Left ventricle myocardium inferior (tissue), 1 donor: ENCODE measurements around the gene OLFML2A. TPM values are rescaled to one million over a fixed set of nuclear protein-coding genes. Genes with fewer than 3 reads are reported as not detected.
A peak's percentile ranks its signal among the peaks of the same experiment; 100 is the strongest.
"Not testable (repeated sequence)": the region's sequence is repeated elsewhere in the genome, so short reads cannot be mapped to it uniquely, and the experiment has no call there.

Experiments
- DNase-seq: peaks from one replicate; pipeline ENCODE4 v3.0.0-alpha.2; 2020
- H3K27ac ChIP-seq: fragments of 200-600 bp; replicated peaks from 2 replicates; pipeline ENCODE4 v1.8.0; 2021
- H3K27me3 ChIP-seq: fragments of 200-600 bp; 2 replicates; pipeline ENCODE4 v1.8.0; 2021; ENCODE audit warnings: low read depth
- H3K36me3 ChIP-seq: fragments of 200-600 bp; 2 replicates; pipeline ENCODE4 v1.8.0; 2021
- H3K4me1 ChIP-seq: fragments of 200-600 bp; 2 replicates; pipeline ENCODE4 v1.8.0; 2021
- H3K4me3 ChIP-seq: fragments of 200-600 bp; 2 replicates; pipeline ENCODE4 v1.8.0; 2021; ENCODE audit warnings: mild to moderate bottlenecking, moderate library complexity
- H3K9me3 ChIP-seq: fragments of 200-600 bp; replicated peaks from 2 replicates; pipeline ENCODE4 v1.8.0; 2021
- CTCF ChIP-seq: fragments of 200-600 bp; IDR thresholded peaks from 2 replicates; pipeline ENCODE4 v1.8.0; 2021; ENCODE audit warnings: antibody characterized with exemption, mild to moderate bottlenecking, borderline replicate concordance
- intact Hi-C: fragments of 100-400 bp; cut with micrococcal nuclease; formaldehyde crosslinking; loops from one replicate; pipeline ENCODE4 v1.11.0; 2022
- long read RNA-seq: library from polyadenylated mRNA; unstranded; transcript quantifications from one replicate; pipeline ENCODE4 v2.0.0, GENCODE V29; 2021
- total RNA-seq: library from RNA; stranded (reverse); fragmentation: NEBNext Ultra II Directional; extraction: Animal tissue kit (Norgen Biotek cat#: 25700); gene quantifications from one replicate; pipeline ENCODE4 v1.2.1, GENCODE V29; 2021
- donor health status: DM: no; HTN: yes; CAD: no; lungs with severe emphysema.

Gene OLFML2A
- 41.1 TPM for total RNA-seq
- long read RNA-seq, full-length matches to known transcripts, result 1 of 50 reads
- long read RNA-seq, partial matches to known transcripts, result 48 of 50 reads
- long read RNA-seq, other reads (novel, unspliced or antisense), result 1 of 50 reads

GRCh38 chr9:124776954-124777648 is at the start of gene OLFML2A:
TSS of gene OLFML2A (plus strand) at chr9:124777133. CDS start at chr9:124777271, 138 bp downstream.
- Histone ChIP-seq H3K36me3 (no peaks in the 10 kb centered on the region), H3K4me1 (peaks cover 68% of the 10 kb centered on the region), H3K27me3 (no peaks in the 10 kb centered on the region), H3K4me3 (peak within 1 kb of the TSS; percentile 70), H3K27ac (peak within 1 kb of the TSS; percentile 82), H3K9me3 (no peaks in the 10 kb centered on the region)
- TF ChIP-seq CTCF, result peak; percentile 63
- no peak for DNase-seq
- intact Hi-C loops, result no loop called here

DNA sequence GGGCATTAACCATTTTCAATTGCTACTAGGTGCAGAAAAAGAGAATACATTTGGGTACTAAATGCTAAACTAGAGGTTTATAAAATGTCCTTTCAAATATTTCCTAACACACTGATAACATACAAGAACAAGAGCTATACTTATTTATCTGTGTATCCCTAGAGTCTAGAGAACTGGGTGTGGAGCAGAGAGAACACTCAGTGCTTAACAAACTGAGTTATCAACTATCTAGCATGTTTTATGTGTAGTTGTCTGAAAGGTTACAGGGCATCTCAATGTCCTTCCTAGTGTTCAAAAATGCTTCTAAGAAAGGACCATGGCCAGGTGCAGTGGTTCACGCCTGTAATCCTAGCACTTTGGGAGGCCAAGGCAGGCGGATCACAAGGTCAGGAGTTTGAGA is 46.2 kb upstream of the OLFML2A start:
- intact Hi-C loops, result no loop called here
- no peaks in the 10 kb centered on the region for H3K36me3 ChIP-seq
- H3K9me3 ChIP-seq, result no peaks in the 10 kb centered on the region
- no peak overlapping the region for H3K27ac ChIP-seq
- no peak for TF ChIP-seq CTCF
- DNase-seq, result no peak
- no peaks in the 10 kb centered on the region for H3K27me3 ChIP-seq
- H3K4me1 ChIP-seq, result peaks cover 8% of the 10 kb centered on the region
- H3K4me3 ChIP-seq, result no peak overlapping the region

- H3K4me1 ChIP-seq, result peaks cover 8% of the 10 kb centered on the region
- H3K36me3 ChIP-seq, result no peaks in the 10 kb centered on the region
- DNase-seq, result no peak
- intact Hi-C loops, result no loop called here
- no peak overlapping the region for H3K27ac ChIP-seq
- no peak overlapping the region for H3K4me3 ChIP-seq
- H3K9me3 ChIP-seq, result no peaks in the 10 kb centered on the region
- H3K27me3 ChIP-seq, result no peaks in the 10 kb centered on the region
- no peak for TF ChIP-seq CTCF
Measured at GRCh38 chr9:124733964-124734740, 42.8 kb upstream of the OLFML2A start.

DNA sequence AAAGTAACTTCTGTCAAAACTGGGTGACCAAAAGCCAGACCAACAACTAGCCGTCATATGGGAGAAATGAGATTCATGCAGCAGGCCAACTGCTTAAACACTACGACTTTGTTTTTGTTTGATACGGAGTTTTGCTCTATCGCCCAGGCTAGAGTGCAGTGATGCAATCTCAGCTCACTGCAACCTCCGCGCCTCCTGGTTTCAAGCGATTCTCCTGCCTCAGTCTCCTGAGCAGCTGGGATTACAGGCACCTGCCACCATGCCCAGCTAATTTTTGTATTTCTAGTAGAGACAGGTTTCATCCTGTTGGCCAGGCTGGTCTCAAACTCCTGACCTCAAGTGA is 42.2 kb upstream of the OLFML2A start:
- H3K27ac ChIP-seq, result not testable (repeated sequence)

GRCh38 chr9:124735121-124735520 is 41.8 kb upstream of the OLFML2A start:
- no peak for DNase-seq

More for the DNA sequence above, 42.2 kb upstream of the OLFML2A start:
- H3K36me3 ChIP-seq, H3K9me3 ChIP-seq, H3K27me3 ChIP-seq, H3K4me3 ChIP-seq, intact Hi-C loops, DNase-seq, H3K4me1 ChIP-seq: not testable (repeated sequence)

DNA sequence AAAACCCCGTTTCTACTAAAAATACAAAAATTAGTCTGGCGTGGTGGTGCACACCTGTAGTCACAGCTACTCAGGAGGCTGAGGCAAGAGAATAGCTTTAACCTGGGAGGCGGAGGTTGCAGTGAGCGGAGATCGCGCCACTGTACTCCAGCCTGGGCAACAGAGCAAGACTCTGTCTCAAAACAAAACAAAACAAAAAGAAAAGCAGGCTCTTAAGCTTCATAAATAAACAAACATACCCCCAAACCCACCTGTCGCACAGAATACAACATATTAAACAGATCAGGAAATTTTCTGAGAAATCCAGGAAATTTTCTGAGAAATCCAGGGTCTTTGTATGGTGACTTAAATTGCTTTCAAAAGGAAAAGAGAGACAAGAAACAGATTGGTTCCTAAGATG is 38.9 kb upstream of the OLFML2A start:
- H3K27ac ChIP-seq, H3K27me3 ChIP-seq, DNase-seq, H3K36me3 ChIP-seq, H3K9me3 ChIP-seq, H3K4me3 ChIP-seq, intact Hi-C loops: not testable (repeated sequence)
- H3K4me1 ChIP-seq, result peaks cover 16% of the 10 kb centered on the region

More at GRCh38 chr9:124735121-124735520, 41.8 kb upstream of the OLFML2A start:
- no peak for TF ChIP-seq CTCF
- H3K27me3 ChIP-seq, result no peaks in the 10 kb centered on the region
- H3K36me3 ChIP-seq, result no peaks in the 10 kb centered on the region
- no peak overlapping the region for H3K4me3 ChIP-seq
- no peaks in the 10 kb centered on the region for H3K9me3 ChIP-seq
- intact Hi-C loops, result no loop called here
- H3K27ac ChIP-seq, result no peak overlapping the region
- H3K4me1 ChIP-seq, result peaks cover 8% of the 10 kb centered on the region
